Activated T-helper 9 cell treated with anti-CD3 and anti-CD28 coated beads, Interleukin-2, amount 50 U/mL, for 16 hours (primary cell): ENCODE measurements around the gene PCDH1.
"Not testable (repeated sequence)": the region's sequence is repeated elsewhere in the genome, so short reads cannot be mapped to it uniquely, and the experiment has no call there.

Experiments
- DNase-seq: peaks from one replicate; pipeline ENCODE4 v3.0.0-alpha.2; 2020; ENCODE audit warnings: low read depth

PCDH1 gene

DNA sequence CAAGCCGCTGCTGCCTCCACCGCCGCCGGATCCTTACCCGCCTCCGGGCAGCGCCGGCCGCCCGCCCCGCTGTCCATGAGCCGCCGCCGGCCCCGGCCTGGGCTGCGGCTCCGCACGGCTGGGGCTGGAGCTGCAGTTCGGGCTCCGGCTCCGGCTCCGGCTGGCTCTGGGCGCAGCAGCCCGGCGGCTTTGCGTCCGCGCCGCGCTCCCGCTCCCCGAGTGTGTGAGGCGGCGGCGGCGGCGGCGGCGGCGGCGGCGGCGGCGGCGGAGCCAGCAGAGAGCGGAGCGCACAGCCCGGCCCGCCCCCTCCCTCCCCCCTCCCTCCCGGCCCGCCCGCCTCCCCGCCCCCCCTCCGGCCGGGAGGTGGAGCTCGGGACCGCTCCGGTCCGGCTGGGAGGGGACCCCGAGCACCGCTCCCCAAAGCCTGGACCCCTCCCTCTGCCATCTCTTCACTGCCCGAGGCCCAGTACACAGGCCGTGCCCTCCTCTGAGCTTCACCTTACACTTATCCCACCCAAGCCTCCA is at the start of gene PCDH1:
PCDH1 (minus strand) TSS at position 225 of the 525 bp plus-strand sequence; CDS start at position 77, 148 bp downstream.
- DNase-seq: no peak

DNA sequence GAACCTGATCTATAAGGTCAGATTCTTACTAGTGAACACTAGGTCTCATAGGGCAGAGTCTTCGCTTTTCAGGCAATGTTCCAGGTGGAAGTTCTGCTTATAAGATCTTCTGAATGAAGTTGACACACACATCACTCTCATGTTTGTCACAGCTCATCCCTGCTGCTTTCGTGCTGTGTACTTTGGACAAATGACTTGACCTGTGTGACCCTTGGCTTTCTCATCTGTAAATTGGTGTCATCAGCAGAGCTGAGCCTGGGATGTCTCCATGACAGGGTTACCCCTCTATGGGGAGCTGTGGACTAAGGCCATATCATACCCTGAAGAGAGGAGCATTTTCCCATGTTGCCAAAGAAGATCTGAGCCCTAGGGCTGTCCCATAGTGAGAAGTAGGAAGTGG is 48.2 kb upstream of the PCDH1 start:
- DNase-seq: no peak

DNA sequence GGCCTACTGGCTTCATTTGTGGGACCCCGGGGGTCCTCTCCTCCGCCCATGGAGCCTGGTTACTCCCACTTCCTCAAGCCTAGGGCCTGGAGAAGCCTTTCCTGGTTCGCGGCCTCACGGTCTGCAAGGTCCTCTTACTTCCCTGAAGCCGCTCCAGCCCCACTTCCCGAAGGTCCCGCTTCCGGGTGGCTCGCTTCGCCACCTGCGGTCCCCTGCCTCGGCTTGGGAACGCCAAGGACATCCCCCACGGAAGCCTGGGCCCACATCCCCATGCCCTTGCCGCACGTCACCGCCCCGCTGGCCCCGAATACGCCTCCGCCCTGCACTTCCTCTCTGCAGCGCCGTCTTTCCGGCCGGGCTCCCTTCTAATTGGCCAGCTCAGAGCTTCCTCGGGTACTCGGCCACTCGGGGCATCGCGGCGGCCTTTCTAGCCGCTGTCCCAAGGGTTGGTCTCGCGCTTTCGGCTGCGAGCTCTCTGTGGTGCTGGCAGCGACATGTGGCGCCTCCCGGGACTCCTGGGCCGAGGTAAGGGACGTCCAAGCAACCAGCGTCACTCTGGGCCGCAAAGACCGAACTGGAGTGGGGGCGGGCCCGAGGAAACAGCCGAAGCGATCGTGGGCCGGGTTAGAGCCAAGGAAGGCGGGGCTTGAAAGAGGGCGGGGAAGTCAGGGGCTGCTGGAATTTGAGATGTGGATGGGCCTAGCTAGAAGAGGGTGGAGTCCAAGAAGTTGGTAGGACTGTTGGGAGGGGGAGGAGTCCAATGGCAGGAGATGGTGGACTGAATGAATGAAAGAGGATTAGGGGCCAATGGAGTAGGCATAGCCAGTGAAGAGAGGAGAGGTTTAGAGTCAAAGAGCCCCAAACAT is 45.5 kb upstream of the PCDH1 start, which contains the start of gene DELE1:
DELE1 (plus strand) TSS at position 424 of the 866 bp plus-strand sequence; CDS start at position 495, 71 bp downstream.
- peak; percentile 81 for DNase-seq

DNA sequence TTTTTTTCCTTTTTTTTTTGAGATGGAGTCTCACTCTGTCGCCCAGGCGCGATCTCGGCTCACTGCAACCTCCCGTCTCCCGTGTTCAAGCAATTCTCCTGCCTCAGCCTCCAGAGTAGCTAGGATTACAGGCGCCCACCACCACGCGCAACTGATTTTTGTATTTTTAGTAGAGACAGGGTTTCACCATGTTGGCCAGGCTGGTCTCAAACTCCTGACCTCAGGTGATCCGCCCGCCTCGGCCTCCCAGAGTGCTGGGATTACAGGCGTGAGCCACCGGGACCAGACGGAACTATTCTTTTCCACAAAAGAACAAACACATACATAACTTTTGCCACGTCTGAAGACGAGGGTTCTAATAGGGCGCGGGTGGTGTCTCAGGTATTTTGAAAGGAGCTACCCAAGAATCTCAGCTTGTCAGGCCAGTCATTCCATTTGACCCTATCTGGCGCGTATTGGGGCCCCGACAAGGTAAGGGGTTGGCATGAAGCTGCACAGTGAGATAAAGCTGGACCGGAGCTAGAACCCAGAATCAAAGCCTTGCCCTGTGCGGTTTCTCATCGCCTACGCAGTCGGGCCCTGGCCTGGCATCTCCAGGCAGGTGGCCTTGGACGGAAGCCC is 44.7 kb upstream of the PCDH1 start:
- DNase-seq: not testable (repeated sequence)

DNA sequence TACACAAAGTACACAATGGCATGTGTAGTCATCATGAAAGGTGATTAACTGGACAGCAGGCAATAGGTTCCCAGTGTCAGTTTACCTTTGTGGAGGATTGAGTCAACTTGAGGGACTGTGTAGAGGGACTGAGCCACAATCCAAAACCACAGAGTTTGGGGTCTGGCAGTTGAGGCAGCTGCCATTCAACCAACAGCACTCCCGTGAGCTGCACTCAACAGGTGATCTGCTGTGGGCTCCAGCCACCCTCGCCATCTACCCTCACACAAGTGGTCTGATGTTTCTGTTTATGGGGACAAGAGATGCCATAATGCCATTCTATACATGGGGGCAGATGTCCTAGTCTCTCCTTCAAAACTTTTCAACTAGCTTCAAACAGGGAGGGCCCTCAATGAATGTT is 42.6 kb upstream of the PCDH1 start:
- DNase-seq: no peak

DNA sequence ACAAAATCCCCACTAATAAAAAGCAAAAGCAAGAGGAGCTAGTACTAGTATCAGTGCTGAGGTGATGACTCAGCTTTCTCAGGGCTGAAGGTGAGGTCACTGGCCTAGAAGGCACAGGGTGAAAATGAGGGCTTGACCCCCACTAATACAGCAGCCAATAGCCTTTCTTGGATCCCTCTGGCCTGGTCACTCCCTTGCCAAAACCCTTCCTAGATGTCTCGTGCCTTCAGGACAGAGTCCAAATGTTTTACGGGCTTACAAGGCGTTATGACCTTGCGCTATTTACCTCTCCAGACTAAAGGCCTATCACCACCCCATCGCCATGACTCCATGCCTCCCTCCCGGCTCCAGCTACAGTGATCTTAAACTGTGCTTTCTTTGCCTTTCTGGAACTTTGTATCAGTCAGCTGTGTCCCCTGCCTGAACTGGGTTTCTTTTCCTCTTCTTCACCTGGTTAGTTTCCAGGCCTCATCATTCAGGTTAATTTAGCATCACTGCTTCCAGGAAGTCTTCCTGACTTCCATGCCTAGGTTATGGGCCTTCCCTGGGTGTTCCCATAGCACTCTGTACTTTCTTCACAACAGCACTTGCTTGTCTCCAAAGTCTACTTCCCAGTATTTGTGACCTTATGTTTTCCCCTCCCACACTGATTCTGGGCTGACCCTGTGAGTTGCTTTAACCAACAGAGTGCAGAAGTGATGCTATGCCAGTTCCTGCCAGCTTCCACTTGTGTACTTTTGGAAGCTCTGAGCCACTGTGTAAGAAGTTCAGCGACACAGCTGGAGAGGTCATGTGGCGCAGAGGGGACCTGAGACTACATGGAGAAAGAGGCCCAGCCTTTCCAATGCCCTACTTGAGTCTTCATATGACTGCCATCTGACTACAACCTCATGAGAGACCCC is 41.3 kb upstream of the PCDH1 start:
- no peak for DNase-seq

DNA sequence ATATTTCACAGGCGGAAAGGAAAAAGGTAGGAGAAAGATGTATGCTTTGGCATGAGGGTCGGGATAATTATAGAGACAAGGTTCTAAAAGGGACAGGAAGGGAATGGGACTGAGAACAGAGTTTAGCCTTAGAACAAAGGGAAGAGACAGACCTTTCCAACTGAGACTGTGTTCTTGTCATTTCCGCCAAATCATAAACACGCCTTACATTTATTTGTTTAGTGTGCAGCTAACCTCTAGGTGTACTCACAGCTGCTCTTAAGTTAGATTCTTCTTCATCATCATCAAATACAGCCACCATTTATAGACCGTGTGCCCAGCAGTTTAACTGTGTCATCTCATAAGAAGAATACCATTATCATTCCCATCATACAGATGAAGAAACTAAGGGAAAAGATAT is 39.5 kb upstream of the PCDH1 start:
- no peak for DNase-seq

DNA sequence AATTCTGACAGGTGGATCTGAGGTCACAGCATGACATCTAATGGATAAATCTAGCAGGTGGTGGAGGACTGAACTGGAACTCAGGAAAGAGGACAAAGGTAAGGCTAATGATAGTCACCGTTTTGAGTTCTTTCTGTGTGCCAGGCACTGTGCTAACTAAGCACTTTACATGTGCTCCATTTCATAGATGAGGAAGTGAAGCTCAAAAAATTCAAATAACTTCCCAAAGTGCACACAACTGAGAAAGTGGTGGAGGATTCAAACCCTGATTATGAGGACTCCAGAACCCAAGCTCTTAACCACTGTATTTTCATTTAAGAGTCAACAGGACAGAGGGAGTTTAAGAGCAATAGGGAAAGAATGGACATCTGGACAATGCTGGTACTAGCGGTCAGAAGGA is 38.3 kb upstream of the PCDH1 start:
- DNase-seq: no peak

DNA sequence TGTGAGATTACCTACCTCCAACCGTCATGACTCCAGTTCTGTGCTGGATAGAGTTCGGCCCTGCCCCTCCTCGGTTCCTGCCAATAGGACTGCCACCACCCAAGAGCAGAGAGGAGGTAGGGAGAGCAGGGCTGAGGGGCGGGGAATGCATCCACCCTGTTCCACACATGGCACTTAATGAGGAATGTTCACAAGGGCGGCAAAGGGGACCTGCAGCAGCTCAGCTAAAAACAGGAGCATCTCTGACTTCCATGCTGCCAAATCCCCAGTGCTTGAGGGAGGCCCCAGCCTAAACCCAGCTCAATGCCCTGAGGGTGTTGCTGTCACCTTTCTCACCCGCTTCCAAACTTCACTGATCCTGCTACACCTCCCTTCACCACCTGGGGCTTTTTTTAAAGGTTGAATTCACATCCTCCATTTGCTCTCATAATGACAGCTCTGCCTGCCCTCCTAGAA is 37.7 kb upstream of the PCDH1 start:
- no peak for DNase-seq

DNA sequence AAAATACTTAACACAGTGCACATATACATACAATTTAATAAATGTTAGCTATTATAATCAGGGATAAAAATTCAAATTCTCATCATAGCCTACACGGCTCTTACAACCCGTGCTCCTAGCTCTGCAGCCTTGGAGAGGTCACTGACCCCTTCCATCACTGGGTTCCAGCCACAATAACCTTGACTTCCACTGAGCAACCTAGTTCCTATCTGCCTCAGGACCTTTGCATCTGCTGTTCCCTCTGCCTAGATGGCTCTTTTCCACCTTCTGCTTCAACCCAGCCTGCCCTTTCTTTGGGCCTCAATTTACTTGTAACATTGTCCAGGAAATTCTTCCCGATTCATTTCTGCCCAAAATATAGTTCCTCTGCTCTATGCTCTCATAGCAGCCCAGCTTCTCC is 36.6 kb upstream of the PCDH1 start:
- no peak for DNase-seq

DNA sequence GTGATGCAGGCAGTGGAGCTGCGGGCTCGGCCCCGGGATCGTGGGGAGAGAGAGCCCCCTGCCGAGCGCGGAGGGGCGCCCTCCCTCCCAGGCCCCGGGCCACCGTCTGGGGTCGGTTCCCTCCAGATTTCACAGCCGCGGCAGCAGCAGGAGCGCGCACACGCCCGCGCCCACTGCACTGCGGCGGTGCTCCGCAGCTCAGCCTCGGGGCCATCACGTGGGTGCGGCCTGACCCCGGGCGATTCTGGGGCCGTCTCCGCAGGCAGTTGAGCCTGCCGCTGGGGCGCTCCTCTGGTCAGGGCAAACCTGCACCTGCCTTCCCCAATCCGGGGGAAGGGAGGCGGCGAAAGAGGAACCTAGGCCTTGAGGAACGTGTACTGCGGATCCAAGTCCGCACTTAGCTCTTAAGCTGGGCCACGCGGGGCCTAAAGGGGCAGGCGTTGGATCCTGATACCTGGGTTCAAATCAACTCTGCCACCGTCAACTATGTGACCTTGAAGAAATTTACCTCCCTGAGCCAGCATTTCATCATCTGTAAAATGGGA is 36.1 kb upstream of the PCDH1 start:
- DNase-seq: no peak

DNA sequence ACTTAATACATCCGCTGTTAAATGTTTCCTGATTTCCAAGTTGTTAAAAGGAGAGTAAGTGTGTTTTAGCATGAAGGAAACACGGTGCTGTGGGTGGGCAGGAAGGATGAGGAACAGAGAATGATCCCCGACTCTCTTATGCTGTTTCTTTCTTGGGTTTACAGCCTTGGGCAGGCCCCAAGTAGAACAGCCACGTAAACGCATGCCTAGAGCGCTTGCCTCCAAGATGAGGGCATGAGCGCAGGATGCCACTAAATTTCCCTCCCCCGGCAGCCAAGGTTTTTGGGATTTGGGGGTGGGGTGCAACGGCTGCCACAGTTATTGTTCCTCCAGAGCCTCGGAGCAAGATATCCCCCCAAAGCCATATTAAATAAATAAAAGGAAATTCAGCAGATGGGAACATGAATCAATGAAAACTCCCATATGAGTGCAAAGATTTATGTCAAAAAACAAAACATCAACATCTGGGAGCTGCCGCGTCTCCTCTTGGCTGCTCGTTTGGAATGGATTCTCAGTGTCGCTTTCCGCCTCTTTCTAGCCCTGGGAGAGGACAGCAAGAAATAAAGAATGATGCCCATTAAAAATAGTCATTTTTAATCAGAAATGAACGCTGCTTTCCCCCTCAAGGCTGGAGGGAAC is 35.5 kb upstream of the PCDH1 start:
- no peak for DNase-seq

DNA sequence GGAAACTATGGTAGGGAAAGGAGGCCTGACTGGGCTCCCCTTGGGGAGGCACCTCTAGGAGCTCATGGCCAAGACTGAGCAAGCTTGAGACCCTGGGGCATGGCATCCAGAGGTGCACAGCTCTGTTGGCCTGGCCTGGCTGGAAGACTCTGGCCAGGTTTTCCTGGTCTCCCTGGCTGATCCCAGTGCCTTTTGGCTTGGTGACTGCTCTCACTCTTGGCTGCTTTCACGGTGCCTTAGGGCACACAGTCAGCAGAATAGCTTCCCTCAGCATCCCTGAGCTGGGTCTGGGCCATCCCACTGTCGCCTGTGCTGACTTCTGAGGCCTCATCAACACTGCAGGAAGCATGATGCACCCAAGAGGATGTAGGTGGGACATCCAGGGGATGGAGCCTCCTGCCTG is 32.1 kb upstream of the PCDH1 start:
- no peak for DNase-seq

DNA sequence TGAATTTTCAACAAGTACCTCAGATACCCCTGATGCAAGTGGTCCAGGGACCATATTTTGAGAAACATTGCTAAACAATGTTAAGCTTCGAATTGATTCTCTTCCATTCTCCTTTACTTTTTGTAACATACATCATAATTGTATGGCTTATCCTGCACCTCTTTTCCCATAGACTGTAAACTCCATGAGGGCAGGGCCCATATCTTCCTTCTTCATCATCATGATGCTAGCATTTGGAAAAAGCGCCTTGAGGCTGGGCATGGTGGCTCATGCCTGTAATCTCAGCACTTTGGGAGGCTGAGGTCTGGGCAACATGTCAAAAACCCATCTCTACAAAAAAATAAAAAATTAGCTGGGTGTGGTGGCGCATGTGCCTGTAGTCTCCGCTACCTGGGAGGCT is 31.0 kb upstream of the PCDH1 start:
- DNase-seq: no peak

DNA sequence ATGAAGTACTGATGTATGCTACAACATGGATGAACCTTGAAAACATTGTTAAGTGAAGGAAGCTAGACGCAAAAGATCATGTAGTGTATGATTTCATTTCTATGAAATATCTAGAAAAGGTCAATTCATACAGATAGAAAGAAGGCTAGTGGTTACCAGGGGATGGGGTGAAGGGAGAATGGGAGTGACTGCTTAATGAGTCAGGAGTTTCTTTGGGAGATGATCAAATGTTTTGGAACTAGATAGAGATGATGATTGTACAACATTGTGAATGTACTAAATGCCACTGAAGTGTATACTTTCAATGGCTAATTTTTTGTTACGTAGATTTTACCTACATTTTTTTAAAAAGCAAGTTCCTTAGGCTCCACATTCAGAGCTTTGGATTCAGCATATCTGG is 30.6 kb upstream of the PCDH1 start:
- DNase-seq: no peak

DNA sequence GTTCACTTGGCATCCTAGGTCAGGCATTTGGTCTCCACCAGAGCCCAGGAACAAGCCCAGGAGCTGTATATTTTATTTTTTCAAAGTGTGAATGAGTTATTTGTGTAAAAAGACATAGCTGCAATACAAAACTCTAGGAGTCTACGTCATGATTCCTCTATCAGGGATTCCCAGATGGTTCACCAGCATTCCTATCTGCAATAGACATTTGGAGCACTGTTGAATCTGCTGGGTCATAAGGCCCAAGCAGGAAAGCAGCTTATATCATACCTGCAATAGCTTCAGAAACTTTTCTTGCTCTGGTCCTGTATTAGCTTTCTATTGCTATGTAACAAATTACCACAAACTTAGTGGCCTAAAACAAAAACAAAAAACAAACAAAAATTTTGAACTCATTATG is 28.8 kb upstream of the PCDH1 start:
- DNase-seq: no peak

DNA sequence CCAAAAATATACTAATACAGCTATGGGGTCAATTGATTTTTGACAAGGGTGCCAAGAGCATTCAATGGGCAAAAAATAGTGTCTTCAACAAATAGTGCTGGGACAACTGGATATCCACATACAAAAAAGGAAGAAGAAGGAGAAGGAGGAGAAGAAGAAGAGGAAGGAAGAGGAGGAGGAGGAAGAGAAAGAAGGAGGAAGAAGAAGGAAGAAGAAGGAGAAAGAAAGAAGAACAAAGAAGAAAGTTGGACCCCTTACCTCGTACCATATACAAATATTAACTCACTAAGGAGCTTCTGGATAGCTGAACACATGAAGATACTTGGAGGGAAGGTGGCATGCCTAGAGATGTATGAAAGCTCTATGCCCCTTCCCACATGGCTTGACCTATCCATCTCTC is 28.3 kb upstream of the PCDH1 start:
- no peak for DNase-seq

DNA sequence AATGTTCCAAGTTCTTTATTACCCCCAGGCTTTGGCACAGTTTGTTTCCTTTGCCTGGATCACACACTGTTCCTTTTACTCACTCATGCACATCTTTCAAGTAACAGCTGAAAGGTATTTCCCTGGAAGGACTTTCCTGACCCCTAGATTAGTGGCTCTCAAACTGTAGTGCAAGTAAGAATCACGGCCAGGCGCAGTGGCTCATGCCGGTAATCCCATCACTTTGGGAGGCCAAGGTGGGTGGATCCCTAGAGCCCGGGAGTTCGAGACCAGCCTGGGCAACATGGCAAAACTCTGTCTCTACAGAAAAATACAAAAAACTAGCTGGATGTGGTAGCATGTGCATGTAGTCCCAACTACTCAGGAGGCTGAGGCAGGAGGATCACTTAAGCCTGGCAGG is 26.3 kb upstream of the PCDH1 start:
- DNase-seq: no peak

DNA sequence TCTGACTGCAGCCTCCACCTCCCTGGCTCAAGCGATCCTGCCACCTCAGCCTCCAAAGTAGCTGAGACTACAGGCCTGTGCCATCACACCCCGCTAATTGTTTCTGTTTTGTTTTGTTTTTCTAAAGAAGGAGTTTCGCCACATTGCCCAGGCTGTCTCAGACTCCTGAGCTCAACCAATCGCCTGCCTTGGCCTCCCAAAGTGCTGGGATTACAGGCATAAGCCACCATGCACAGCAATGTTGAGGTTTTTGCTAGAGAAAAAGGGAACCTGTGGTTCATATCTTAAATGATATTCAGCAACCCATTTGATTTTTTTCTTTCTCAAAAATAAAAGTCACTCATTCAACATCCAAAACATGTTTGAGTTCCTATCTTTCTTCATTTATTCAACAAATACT is 25.1 kb upstream of the PCDH1 start:
- DNase-seq: no peak

DNA sequence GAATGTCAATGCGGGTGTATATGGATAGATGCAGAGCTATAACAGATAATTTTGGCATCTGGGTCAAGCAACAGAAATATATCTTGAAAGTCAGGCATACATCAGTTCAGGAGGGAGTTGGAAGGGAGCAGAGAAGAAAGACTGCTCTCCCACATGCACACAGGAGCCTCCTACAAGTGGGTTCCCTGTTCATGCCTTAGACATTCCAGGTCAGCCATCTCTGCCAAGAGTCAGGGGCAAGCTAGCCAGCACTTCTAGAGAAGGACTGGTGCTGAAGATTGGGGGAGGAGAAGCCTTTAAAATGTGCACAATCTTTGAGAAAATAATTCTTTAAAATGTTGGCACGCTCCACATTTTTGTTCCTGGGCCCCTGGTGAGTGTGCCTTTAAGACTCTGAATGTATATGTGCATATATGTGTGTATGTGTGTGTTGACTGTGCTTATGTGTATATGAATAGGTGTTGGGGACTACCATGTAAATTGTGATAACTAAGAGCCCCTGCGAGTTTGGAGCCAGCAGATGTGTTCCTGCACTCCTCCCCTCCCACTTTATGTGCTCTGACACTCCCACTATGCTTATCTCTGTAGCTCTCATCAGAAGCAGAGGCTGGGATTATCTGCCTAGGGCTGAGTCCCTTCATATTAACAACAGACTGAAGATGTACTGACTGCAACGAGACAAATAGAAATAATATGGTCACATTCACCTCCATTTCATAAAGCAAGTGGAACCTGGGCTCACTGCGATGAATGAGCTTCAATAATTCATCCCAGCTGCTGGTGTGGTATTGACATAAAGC is 24.0 kb upstream of the PCDH1 start:
- DNase-seq: no peak
